CD4-positive, alpha-beta memory T cell (primary cell): ENCODE measurements around the gene PANX1. TPM values are rescaled to one million over a fixed set of nuclear protein-coding genes. Genes with fewer than 3 reads are reported as not detected.

ENCODE experiments used
- CTCF ChIA-PET: fragments of 350-600 bp; sonication (Branson Sonifier 250); formaldehyde crosslinking; loops from one replicate; lab custom pipeline; 2021; ENCODE audit warnings: inconsistent platforms; ENCODE audit not compliant: partially characterized antibody; lab: Charles Lee
- POLR2A ChIA-PET: fragments of 350-600 bp; sonication (Branson Sonifier 250); formaldehyde crosslinking; loops from one replicate; lab custom pipeline; 2021; ENCODE audit not compliant: partially characterized antibody; lab: Charles Lee
- DNase-seq, 5 donors: peaks; one replicate each; pipeline versions ENCODE4 v3.0.0 to v3.0.0-alpha.2; 2020 to 2022; ENCODE audit warnings: mixed read lengths in 1 of 5
- H3K27ac ChIP-seq: one replicate; pipeline ENCODE4 v1.7.0; 2013; ENCODE audit warnings: low read depth, low read length
- H3K27me3 ChIP-seq: 2 replicates; pipeline ENCODE4 v1.7.0; 2013; ENCODE audit warnings: mild to moderate bottlenecking, low read length, moderate library complexity; ENCODE audit not compliant: insufficient read depth
- H3K36me3 ChIP-seq: 2 replicates; pipeline ENCODE4 v1.7.0; 2013; ENCODE audit warnings: mild to moderate bottlenecking, low read length, moderate library complexity; ENCODE audit not compliant: insufficient read depth
- H3K4me1 ChIP-seq: 2 replicates; pipeline ENCODE4 v1.7.0; 2013; ENCODE audit warnings: mild to moderate bottlenecking, low read length, moderate library complexity; ENCODE audit not compliant: insufficient read depth
- H3K4me3 ChIP-seq, 2 donors: one replicate each; pipeline ENCODE4 v1.7.0; 2013; ENCODE audit warnings: low read length in 2 of 2, mild to moderate bottlenecking in 1 of 2
- H3K9me3 ChIP-seq, 2 donors: one replicate each; pipeline ENCODE4 v1.7.0; 2013; ENCODE audit warnings: low read length in 2 of 2, control low read depth in 1 of 2; ENCODE audit not compliant: control insufficient read depth in 1 of 2
- H3K27ac Mint-ChIP-seq, 7 donors: one replicate each; pipeline ENCODE4 v1.8.0; 2020 to 2021; ENCODE audit warnings: mixed read lengths in 7 of 7, mild to moderate bottlenecking in 6 of 7, inconsistent platforms in 3 of 7, moderate library complexity in 3 of 7
- H3K27me3 Mint-ChIP-seq, 2 donors: one replicate each; pipeline ENCODE4 v1.8.0; 2020 to 2021; ENCODE audit warnings: mixed read lengths in 2 of 2
- H3K36me3 Mint-ChIP-seq, 2 donors: one replicate each; pipeline ENCODE4 v1.8.0; 2020 to 2021; ENCODE audit warnings: mixed read lengths in 2 of 2, inconsistent platforms in 1 of 2, mild to moderate bottlenecking in 1 of 2
- H3K4me1 Mint-ChIP-seq, 4 donors: one replicate each; pipeline ENCODE4 v1.8.0; 2020 to 2021; ENCODE audit warnings: mixed read lengths in 4 of 4, mild to moderate bottlenecking in 1 of 4
- H3K4me3 Mint-ChIP-seq, 8 donors: one replicate each; pipeline ENCODE4 v1.8.0; 2020 to 2021; ENCODE audit warnings: mixed read lengths in 8 of 8, mild to moderate bottlenecking in 7 of 8, moderate library complexity in 6 of 8, inconsistent platforms in 3 of 8
- H3K9me3 Mint-ChIP-seq, 8 donors: one replicate each; pipeline ENCODE4 v1.8.0; 2020 to 2021; ENCODE audit warnings: mixed read lengths in 8 of 8, mild to moderate bottlenecking in 5 of 8, inconsistent platforms in 3 of 8, moderate library complexity in 1 of 8
- intact Hi-C: fragments of 100-400 bp; cut with micrococcal nuclease; formaldehyde crosslinking; loops from one replicate; pipeline ENCODE4 v1.15.1; 2023
- polyA plus RNA-seq, 2 donors: library from polyadenylated mRNA; unstranded; fragments of 300-500 nt; fragmentation: Illumina TruSeq; gene quantifications; one replicate each; pipeline ENCODE4 v1.2.3, GENCODE V29; 2021
- total RNA-seq, 2 experiments: library from RNA; stranded (reverse); gene quantifications; one replicate each; pipeline ENCODE4 v1.2.3, GENCODE V29; 2021

PANX1 gene
- total and polyA plus RNA-seq, 4 experiments from 2014 or later, result 7.6 to 9.5 (median 8.7) TPM

DNA sequence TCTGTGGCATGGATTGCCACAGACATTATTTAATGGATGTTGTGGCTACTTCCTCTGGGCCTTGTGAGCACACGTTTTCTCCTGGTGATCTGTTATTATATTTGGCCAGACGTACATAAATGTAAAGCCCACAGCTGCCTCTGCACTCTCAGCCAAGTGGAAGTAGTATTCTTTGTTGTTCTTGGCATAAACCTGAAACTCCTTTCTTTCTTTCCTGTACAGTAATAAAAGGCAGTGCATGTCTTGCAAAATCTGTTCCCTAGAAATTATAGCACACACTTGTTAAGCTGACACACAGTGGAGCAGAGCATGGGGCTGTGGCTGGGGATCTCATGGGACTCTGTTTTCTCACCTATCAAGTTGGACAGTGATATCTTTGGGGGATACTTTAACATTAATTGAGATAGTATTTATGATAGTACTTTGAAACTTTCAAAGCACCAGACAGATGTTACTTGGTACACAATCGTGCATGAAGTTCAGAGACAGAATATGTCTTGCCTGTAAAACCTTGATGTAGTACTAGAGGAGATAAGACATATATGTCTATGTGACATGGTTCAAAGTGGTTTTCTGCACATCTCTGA lies 20.9 kb downstream of the PANX1 start:
- H3K36me3 Mint-ChIP-seq, result peaks cover 8 to 15% of the 10 kb centered on the region in 2 donors
- intact Hi-C loops, result no loop called here
- Histone ChIP-seq H3K27me3 (no peaks in the 10 kb centered on the region), H3K36me3 (peaks cover 7% of the 10 kb centered on the region), H3K9me3 (no peaks in the 10 kb centered on the region), H3K4me3 (no peak overlapping the region), H3K4me1 (peaks cover 29% of the 10 kb centered on the region), H3K27ac (no peak overlapping the region)
- peaks cover 0 to 2% (median 0%) of the 10 kb centered on the region in 8 donors for H3K9me3 Mint-ChIP-seq
- DNase-seq, result no peak
- POLR2A ChIA-PET, result no interaction called here
- peak overlapping the region in 3 of 7 donors; percentile 12 to 44 (median 39) for H3K27ac Mint-ChIP-seq
- H3K4me3 Mint-ChIP-seq, result no peak overlapping the region
- CTCF ChIA-PET, result no interaction called here
- no peaks in the 10 kb centered on the region for H3K27me3 Mint-ChIP-seq
- H3K4me1 Mint-ChIP-seq, result peaks cover 57 to 78% (median 71%) of the 10 kb centered on the region in 4 donors

DNA sequence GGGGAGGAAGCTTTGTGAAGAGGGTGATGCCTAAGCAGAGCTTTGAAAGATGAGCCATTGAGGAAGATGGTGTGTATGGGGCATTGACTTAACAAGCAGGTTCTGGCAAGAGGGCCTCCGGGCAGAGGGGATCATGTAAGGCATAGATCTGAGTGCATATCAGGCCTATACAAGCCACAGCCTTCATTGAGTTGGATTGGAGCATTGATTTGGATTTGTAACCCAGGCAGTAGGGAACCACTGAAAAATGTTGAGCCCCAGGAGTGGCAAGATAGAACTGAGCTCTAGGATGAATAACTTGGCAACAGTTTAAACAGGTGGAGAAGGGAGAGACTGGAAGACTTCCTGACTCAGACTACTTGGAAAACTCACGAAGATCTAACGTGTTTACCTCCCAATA lies 21.4 kb downstream of the PANX1 start:
- no peaks in the 10 kb centered on the region for H3K27me3 ChIP-seq
- DNase-seq, result no peak
- Mint-ChIP-seq H3K27ac (peak overlapping the region in 4 of 7 donors; percentile 1 to 39 (median 15)), H3K9me3 (peaks cover 0 to 2% (median 0%) of the 10 kb centered on the region in 8 donors), H3K4me3 (no peak overlapping the region), H3K27me3 (no peaks in the 10 kb centered on the region), H3K4me1 (peaks cover 54 to 73% (median 66%) of the 10 kb centered on the region in 4 donors), H3K36me3 (peaks cover 8 to 15% of the 10 kb centered on the region in 2 donors)
- H3K4me3 ChIP-seq, result no peak overlapping the region
- no peak overlapping the region for H3K27ac ChIP-seq
- ChIA-PET POLR2A (no interaction called here), CTCF (no interaction called here)
- intact Hi-C loops, result no loop called here
- H3K4me1 ChIP-seq, result peaks cover 29% of the 10 kb centered on the region
- peaks cover 7% of the 10 kb centered on the region for H3K36me3 ChIP-seq
- H3K9me3 ChIP-seq, result no peaks in the 10 kb centered on the region

DNA sequence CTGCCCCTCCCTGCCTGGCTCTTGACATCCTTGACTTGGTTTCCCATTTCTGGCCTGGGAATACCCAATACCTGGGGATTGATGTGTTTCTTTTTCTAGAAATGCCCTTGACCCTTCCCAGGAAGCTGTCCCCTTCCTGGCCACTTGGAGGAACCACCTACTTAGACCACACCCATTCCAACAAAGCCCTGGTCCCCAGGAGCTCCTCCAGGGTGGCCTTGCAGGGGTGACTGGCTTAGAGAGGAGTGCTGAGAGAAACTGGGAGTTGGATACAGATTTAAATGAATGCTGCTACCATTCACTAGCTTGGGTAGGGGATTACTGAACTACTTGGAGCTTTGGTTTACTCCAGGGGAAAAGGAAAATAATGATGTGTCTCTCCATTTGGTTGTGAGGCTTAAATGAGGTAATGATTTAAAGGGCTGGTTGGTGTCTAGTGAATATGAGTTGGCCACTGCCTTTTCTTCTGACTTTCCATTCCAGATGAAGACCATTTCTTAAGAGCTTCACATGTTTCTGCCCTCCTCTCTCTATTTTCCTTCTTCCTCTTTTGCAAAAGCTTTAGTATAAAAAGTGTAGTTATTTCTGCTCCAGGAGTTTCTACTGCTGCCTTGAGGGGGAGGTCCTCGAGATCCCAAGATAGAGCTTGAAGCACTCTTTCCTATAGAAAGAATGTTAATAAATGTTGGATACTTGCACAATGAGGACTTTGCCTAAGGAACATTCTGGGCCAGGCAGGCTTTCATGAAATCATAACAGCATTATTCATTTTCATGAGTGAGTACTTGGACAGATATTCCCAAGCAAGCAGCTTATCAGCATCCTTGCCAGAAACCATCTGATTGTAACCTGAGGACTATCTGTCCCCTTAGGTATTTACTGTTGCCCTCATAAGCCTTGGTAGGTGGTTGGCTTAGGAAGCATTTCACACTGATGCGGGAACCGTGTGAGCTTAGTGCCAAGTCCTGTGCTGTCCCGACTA lies 22.4 kb downstream of the PANX1 start:
- no peak overlapping the region for H3K4me3 ChIP-seq
- no peak overlapping the region for H3K27ac ChIP-seq
- Mint-ChIP-seq H3K36me3 (peaks cover 15 to 19% of the 10 kb centered on the region in 2 donors), H3K27me3 (no peaks in the 10 kb centered on the region), H3K27ac (peak overlapping the region in 3 of 7 donors; percentile 23 to 86 (median 53)), H3K4me1 (peaks cover 46 to 63% (median 57%) of the 10 kb centered on the region in 4 donors), H3K9me3 (peaks cover 0 to 4% (median 0%) of the 10 kb centered on the region in 8 donors), H3K4me3 (no peak overlapping the region)
- peaks cover 7% of the 10 kb centered on the region for H3K36me3 ChIP-seq
- intact Hi-C loops, result no loop called here
- ChIA-PET POLR2A (no interaction called here), CTCF (interaction anchor here (1.2 kb wide), 1 partner anchor 22 kb away, joined by 4 read pairs; the partner anchor contains the start of gene PANX1)
- H3K27me3 ChIP-seq, result no peaks in the 10 kb centered on the region
- H3K9me3 ChIP-seq, result no peaks in the 10 kb centered on the region
- H3K4me1 ChIP-seq, result peaks cover 29% of the 10 kb centered on the region
- no peak for DNase-seq

DNA sequence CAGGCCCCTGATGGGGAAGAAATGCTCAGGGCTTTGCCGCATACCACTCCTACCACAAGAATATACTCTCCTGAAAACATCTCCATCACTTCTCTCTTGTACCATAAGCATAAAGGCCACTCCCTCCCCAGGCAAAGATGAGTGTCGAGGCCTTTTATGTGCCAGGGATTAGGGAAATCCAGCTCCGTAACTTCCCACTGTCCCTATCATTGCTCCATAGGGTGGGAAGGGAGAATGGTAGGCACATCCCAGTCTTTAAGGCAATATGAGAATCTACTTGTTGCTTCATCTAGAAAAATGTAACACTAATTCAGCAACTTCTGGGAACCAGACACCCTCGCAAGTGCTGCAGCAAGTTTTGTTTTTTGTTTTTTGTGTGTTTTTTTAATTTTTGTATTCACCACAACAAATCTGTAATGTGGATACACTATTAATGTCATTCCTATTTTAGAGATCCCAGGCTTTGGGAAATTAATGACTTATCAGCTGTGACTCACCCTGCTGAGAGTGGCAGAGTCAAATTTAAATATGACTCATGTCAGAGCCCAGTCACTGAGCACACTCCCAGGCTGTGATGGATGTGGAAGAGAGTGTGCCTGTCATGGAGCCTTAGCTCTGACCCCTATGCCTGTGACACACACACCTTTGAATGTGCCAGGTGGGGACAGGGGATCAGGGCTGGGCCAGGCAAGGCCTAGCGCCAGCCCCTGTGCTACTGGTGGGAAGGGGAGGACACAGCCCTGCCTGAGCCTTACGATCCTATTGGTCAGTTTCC lies 23.4 kb downstream of the PANX1 start:
- Mint-ChIP-seq H3K27me3 (no peaks in the 10 kb centered on the region), H3K36me3 (peaks cover 24 to 28% of the 10 kb centered on the region in 2 donors), H3K9me3 (peaks cover 0 to 5% (median 0%) of the 10 kb centered on the region in 8 donors), H3K27ac (peak overlapping the region in 2 of 7 donors; percentile 25 to 61), H3K4me1 (peaks cover 37 to 53% (median 48%) of the 10 kb centered on the region in 4 donors), H3K4me3 (no peak overlapping the region)
- POLR2A ChIA-PET, result no interaction called here
- no peaks in the 10 kb centered on the region for H3K27me3 ChIP-seq
- no peak overlapping the region for H3K27ac ChIP-seq
- no peak for DNase-seq
- H3K36me3 ChIP-seq, result peaks cover 7% of the 10 kb centered on the region
- CTCF ChIA-PET, result interaction anchor here (1.2 kb wide), 1 partner anchor 23 kb away, joined by 4 read pairs; the partner anchor contains the start of gene PANX1
- intact Hi-C loops, result no loop called here
- H3K4me3 ChIP-seq, result no peak overlapping the region
- peaks cover 22% of the 10 kb centered on the region for H3K4me1 ChIP-seq
- no peaks in the 10 kb centered on the region for H3K9me3 ChIP-seq

DNA sequence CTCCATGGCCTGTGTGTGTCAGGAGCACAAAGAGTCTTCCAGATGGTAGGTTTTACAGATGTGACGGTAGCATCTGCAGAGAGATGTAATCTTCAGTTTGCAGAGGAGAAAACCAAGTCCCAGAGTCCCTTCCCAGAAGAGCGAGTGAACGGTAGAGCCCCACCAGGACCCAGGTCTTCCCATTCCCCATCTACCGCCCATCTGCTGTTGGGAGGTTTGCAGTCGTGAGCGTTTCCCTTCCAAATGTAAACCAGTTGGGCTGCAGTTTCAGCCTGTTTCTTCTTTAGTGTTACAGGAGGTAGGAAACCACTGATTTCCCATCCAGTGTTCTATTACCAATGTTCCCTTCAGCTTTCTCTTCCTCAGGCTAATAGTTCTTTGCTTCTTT lies 24.0 kb downstream of the PANX1 start:
- CTCF ChIA-PET, result no interaction called here
- Histone ChIP-seq H3K9me3 (no peaks in the 10 kb centered on the region), H3K27ac (no peak overlapping the region), H3K36me3 (peaks cover 7% of the 10 kb centered on the region), H3K27me3 (no peaks in the 10 kb centered on the region), H3K4me1 (peaks cover 17% of the 10 kb centered on the region), H3K4me3 (no peak overlapping the region)
- no peaks in the 10 kb centered on the region for H3K27me3 Mint-ChIP-seq
- peak overlapping the region in 2 of 7 donors; percentile 15 to 35 for H3K27ac Mint-ChIP-seq
- H3K36me3 Mint-ChIP-seq, result peaks cover 24 to 32% of the 10 kb centered on the region in 2 donors
- intact Hi-C loops, result no loop called here
- DNase-seq, result no peak
- POLR2A ChIA-PET, result no interaction called here
- no peak overlapping the region for H3K4me3 Mint-ChIP-seq
- H3K4me1 Mint-ChIP-seq, result peaks cover 31 to 48% (median 42%) of the 10 kb centered on the region in 4 donors
- H3K9me3 Mint-ChIP-seq, result peaks cover 0 to 5% (median 0%) of the 10 kb centered on the region in 8 donors

DNA sequence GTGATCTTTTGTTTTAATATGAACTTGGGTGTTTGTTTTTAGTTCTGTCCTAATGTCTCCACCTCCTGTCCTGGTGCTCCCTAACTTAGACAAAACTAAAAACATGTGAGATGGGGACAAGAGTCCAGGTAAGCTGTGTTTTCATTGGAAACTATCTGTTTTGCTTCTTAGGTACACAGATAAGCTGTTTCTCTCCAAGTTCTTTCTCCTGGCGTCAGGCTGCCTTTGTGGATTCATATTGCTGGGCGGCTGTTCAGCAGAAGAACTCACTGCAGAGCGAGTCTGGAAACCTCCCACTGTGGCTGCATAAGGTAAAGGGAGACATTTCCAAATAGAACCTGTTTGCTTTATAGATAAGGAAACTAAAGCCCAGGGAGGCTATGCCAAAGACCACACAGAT lies 24.7 kb downstream of the PANX1 start:
- Mint-ChIP-seq H3K4me3 (no peak overlapping the region), H3K27me3 (no peaks in the 10 kb centered on the region), H3K27ac (peak overlapping the region in 3 of 7 donors; percentile 53 to 71 (median 57)), H3K4me1 (peaks cover 28 to 41% (median 37%) of the 10 kb centered on the region in 4 donors), H3K9me3 (peaks cover 0 to 5% (median 0%) of the 10 kb centered on the region in 8 donors), H3K36me3 (peaks cover 24 to 35% of the 10 kb centered on the region in 2 donors)
- no peak for DNase-seq
- POLR2A ChIA-PET, result no interaction called here
- CTCF ChIA-PET, result no interaction called here
- H3K36me3 ChIP-seq, result peaks cover 7% of the 10 kb centered on the region
- no peak overlapping the region for H3K4me3 ChIP-seq
- intact Hi-C loops, result no loop called here
- H3K9me3 ChIP-seq, result no peaks in the 10 kb centered on the region
- peaks cover 10% of the 10 kb centered on the region for H3K4me1 ChIP-seq
- H3K27me3 ChIP-seq, result no peaks in the 10 kb centered on the region
- no peak overlapping the region for H3K27ac ChIP-seq
